ENCODE results near the gene FRMD4A.

DNA sequence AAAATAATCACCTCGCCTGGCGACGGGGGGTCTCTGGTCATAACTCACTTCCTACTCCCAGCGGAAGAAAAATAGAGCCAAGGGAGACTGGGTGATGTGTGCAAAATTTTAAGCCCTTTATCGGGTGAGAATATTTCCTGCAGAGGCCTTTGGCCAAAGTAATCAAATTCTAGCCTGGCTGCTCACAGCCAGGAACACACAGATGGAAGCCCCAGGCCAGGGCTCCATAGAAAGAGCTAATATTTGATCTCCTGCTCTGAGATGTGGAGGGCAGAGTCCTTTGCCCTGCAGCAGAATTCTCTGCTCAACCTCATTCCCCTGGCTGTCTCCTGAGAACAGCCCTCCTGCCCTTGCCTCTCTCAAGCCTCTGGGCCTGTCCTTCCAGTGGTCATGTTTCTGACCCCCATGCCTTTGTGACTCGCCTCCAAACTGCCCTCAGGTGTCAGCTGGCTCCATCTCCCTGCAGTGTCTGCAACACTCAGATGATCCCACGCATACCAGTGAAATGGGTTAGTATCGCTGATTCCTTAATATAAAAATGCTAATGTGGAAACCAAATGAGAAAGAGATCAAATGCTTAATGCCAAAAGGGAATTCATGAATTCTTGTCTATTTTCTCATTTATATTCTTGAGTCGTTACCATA is 34.5 kb downstream of the FRMD4A start:
- TF ChIP-seq, protein P1, sequence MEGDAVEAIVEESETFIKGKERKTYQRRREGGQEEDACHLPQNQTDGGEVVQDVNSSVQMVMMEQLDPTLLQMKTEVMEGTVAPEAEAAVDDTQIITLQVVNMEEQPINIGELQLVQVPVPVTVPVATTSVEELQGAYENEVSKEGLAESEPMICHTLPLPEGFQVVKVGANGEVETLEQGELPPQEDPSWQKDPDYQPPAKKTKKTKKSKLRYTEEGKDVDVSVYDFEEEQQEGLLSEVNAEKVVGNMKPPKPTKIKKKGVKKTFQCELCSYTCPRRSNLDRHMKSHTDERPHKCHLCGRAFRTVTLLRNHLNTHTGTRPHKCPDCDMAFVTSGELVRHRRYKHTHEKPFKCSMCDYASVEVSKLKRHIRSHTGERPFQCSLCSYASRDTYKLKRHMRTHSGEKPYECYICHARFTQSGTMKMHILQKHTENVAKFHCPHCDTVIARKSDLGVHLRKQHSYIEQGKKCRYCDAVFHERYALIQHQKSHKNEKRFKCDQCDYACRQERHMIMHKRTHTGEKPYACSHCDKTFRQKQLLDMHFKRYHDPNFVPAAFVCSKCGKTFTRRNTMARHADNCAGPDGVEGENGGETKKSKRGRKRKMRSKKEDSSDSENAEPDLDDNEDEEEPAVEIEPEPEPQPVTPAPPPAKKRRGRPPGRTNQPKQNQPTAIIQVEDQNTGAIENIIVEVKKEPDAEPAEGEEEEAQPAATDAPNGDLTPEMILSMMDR (conservative IDR thresholded peaks at IDR 0.05; ENCODE audit: low read depth, low read length), result no peak
- TF ChIP-seq POLR2A (IDR thresholded peaks at IDR 0.05; ENCODE audit: low read depth, low read length), result no peak
- TF ChIP-seq RCOR1 (IDR thresholded peaks at IDR 0.05; ENCODE audit: insufficient replicate concordance, low read length), result no peak
- TF ChIP-seq RAD21 (IDR thresholded peaks at IDR 0.05; ENCODE audit: low read length), result no peak
- no peak for TF ChIP-seq SMC3 (IDR thresholded peaks at IDR 0.05; ENCODE audit: low read depth, low read length)
- no peak for TF ChIP-seq MAFK (IDR thresholded peaks at IDR 0.05; ENCODE audit: low read depth, low read length)
- no peak for TF ChIP-seq FOS (IDR thresholded peaks at IDR 0.05; ENCODE audit: low read depth, low read length)
- TF ChIP-seq, protein P2, sequence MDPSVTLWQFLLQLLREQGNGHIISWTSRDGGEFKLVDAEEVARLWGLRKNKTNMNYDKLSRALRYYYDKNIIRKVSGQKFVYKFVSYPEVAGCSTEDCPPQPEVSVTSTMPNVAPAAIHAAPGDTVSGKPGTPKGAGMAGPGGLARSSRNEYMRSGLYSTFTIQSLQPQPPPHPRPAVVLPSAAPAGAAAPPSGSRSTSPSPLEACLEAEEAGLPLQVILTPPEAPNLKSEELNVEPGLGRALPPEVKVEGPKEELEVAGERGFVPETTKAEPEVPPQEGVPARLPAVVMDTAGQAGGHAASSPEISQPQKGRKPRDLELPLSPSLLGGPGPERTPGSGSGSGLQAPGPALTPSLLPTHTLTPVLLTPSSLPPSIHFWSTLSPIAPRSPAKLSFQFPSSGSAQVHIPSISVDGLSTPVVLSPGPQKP (IDR thresholded peaks at IDR 0.05; ENCODE audit: borderline replicate concordance, low read depth, low read length), result no peak
- no peak for TF ChIP-seq MXI1 (IDR thresholded peaks at IDR 0.05; ENCODE audit: borderline replicate concordance, low read depth, low read length)
- TF ChIP-seq, protein P3, sequence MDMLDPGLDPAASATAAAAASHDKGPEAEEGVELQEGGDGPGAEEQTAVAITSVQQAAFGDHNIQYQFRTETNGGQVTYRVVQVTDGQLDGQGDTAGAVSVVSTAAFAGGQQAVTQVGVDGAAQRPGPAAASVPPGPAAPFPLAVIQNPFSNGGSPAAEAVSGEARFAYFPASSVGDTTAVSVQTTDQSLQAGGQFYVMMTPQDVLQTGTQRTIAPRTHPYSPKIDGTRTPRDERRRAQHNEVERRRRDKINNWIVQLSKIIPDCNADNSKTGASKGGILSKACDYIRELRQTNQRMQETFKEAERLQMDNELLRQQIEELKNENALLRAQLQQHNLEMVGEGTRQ (IDR thresholded peaks at IDR 0.05; ENCODE audit: low read depth, low read length), result no peak
- no peak for TF ChIP-seq CEBPB (IDR thresholded peaks at IDR 0.05; ENCODE audit: low read depth, low read length)
- TF ChIP-seq RFX5 (IDR thresholded peaks at IDR 0.05; ENCODE audit: low read depth, low read length), result no peak

Data from IMR-90 (cell line).